Body of pancreas (tissue), 4 donors: ENCODE measurements around the gene CAPN8. TPM values are rescaled to one million over a fixed set of nuclear protein-coding genes. Genes with fewer than 3 reads are reported as not detected.
"Not testable (repeated sequence)": the region's sequence is repeated elsewhere in the genome, so short reads cannot be mapped to it uniquely, and the experiment has no call there.

Source experiments
- ATAC-seq: fragments of 150-250 bp; one replicate; pipeline ENCODE4 v1.9.1; 2016
- DNase-seq, 4 donors: peaks; one replicate each; pipeline ENCODE4 v3.0.0-alpha.2; 2019
- H3K27ac ChIP-seq, 4 donors: fragments of 200-600 bp; sonication (generic); 1 replicate in 3 of 4; 2 replicates in 1 of 4; pipeline versions ENCODE4 v1.5.1 to v1.6.1; 2016 to 2019; ENCODE audit warnings: mild to moderate bottlenecking in 1 of 4, mixed read lengths in 1 of 4, moderate library complexity in 1 of 4
- H3K27me3 ChIP-seq, 2 donors: fragments of 200-600 bp; sonication (generic); one replicate each; pipeline ENCODE4 v1.6.0; 2016; ENCODE audit warnings: mild to moderate bottlenecking in 1 of 2
- H3K36me3 ChIP-seq, 2 donors: fragments of 200-600 bp; sonication (generic); replicated peaks in 1 of 2; 2 replicates each; pipeline ENCODE4 v1.5.1; 2016; ENCODE audit warnings: low read depth in 2 of 2; ENCODE audit not compliant: insufficient read depth in 1 of 2
- H3K4me1 ChIP-seq: fragments of 200-600 bp; sonication (generic); one replicate; pipeline ENCODE4 v1.6.0; 2016
- H3K4me3 ChIP-seq, 2 donors: fragments of 200-600 bp; sonication (generic); 1 replicate in 1 of 2; 2 replicates in 1 of 2; pipeline ENCODE4 v1.5.1; 2016 to 2019
- H3K9me3 ChIP-seq, 3 donors: fragments of 200-600 bp; sonication (generic); 1 replicate in 2 of 3; 2 replicates in 1 of 3; pipeline ENCODE4 v1.5.1; 2016
- CTCF ChIP-seq, 7 experiments: fragments of 450-650 bp in 4 of 7; fragments of 200-600 bp in 3 of 7; sonication (generic) in 3 of 7; IDR thresholded peaks; one replicate each; pipeline ENCODE4 v1.5.1; 2016 to 2019; ENCODE audit warnings: antibody characterized with exemption in 7 of 7
- POLR2A ChIP-seq, 3 donors: fragments of 450-650 bp; IDR thresholded peaks; one replicate each; pipeline ENCODE4 v1.6.1; 2016; ENCODE audit warnings: antibody characterized with exemption in 3 of 3, mild to moderate bottlenecking in 2 of 3
- WGBS, 2 donors: methylation state at CpG; one replicate each; pipeline ENCODE4 v1.1.5; 2017; 5-methylcytosine and 5-hydroxymethylcytosine counted together
- intact Hi-C: fragments of 100-400 bp; cut with DNase I; formaldehyde crosslinking; loops from one replicate; pipeline ENCODE4 v1.15.1; 2023
- total RNA-seq, 2 donors: library from RNA; depleted of rRNA; stranded (reverse); fragments of >200 nt; gene quantifications; one replicate each; pipeline ENCODE4 v1.1.0, GENCODE V29; 2016

The CAPN8 gene
- total RNA-seq, 2 donors from 2014 or later = 43.1 TPM; not detected in 1

GRCh38 chr1:223521150-223521549 lies 144.4 kb downstream of the CAPN8 start:
- DNase-seq = no peak
- Histone ChIP-seq H3K9me3 (no peaks in the 10 kb centered on the region), H3K4me1 (no peaks in the 10 kb centered on the region), H3K27me3 (no peaks in the 10 kb centered on the region), H3K36me3 (no peaks in the 10 kb centered on the region), H3K4me3 (no peak overlapping the region), H3K27ac (no peak overlapping the region)
- intact Hi-C loops = no loop called here
- TF ChIP-seq POLR2A (IDR thresholded peaks at IDR 0.05) (no peak), CTCF (IDR thresholded peaks at IDR 0.05) (no peak)
- ATAC-seq = no peak
- 91 to 100% methylated on average over 2 of the region's 2 CpGs for WGBS, 2 donors

- ATAC-seq (no peak), DNase-seq (no peak)
- no peak overlapping the region for H3K27ac ChIP-seq
- no peaks in the 10 kb centered on the region for H3K27me3 ChIP-seq
- no peaks in the 10 kb centered on the region for H3K36me3 ChIP-seq
- no peak for TF ChIP-seq CTCF (IDR thresholded peaks at IDR 0.05)
- TF ChIP-seq POLR2A (IDR thresholded peaks at IDR 0.05) = no peak
- no peaks in the 10 kb centered on the region for H3K9me3 ChIP-seq
- H3K4me1 ChIP-seq = no peaks in the 10 kb centered on the region
- intact Hi-C loops = no loop called here
- H3K4me3 ChIP-seq = no peak overlapping the region
- 86 to 92% methylated on average over 4 of the region's 4 CpGs for WGBS, 2 donors
Measured at GRCh38 chr1:223520200-223520599, 145.3 kb downstream of the CAPN8 start.

- no peaks in the 10 kb centered on the region for H3K27me3 ChIP-seq
Measured at GRCh38 chr1:223519116-223519515, 146.4 kb downstream of the CAPN8 start.

GRCh38 chr1:223518553-223518952 lies 146.9 kb downstream of the CAPN8 start:
- DNase-seq, H3K4me3 ChIP-seq, H3K9me3 ChIP-seq, H3K27me3 ChIP-seq, intact Hi-C loops, ATAC-seq, H3K27ac ChIP-seq, H3K36me3 ChIP-seq, H3K4me1 ChIP-seq: not testable (repeated sequence)
- 61 to 78% methylated on average over 1 of the region's 1 CpG for WGBS, 2 donors

More at GRCh38 chr1:223519116-223519515, 146.4 kb downstream of the CAPN8 start:
- no peaks in the 10 kb centered on the region for H3K4me1 ChIP-seq
- WGBS, 2 donors = 86 to 97% methylated on average over 2 of the region's 2 CpGs
- H3K9me3 ChIP-seq = no peaks in the 10 kb centered on the region
- ATAC-seq (no peak), DNase-seq (no peak)
- intact Hi-C loops = no loop called here
- TF ChIP-seq POLR2A (IDR thresholded peaks at IDR 0.05) = no peak
- TF ChIP-seq CTCF (IDR thresholded peaks at IDR 0.05) = no peak
- H3K36me3 ChIP-seq = no peaks in the 10 kb centered on the region
- H3K27ac ChIP-seq = no peak overlapping the region
- H3K4me3 ChIP-seq = no peak overlapping the region

GRCh38 chr1:223515926-223516325 lies 149.6 kb downstream of the CAPN8 start:
- no peak overlapping the region for H3K4me3 ChIP-seq
- no peaks in the 10 kb centered on the region for H3K9me3 ChIP-seq
- TF ChIP-seq CTCF (IDR thresholded peaks at IDR 0.05) (no peak), POLR2A (IDR thresholded peaks at IDR 0.05) (no peak)
- no peaks in the 10 kb centered on the region for H3K4me1 ChIP-seq
- WGBS, 2 donors = 74% methylated on average over 5 to 7 of the region's 7 CpGs
- no peak overlapping the region for H3K27ac ChIP-seq
- intact Hi-C loops = no loop called here
- no peaks in the 10 kb centered on the region for H3K27me3 ChIP-seq
- no peak for ATAC-seq
- DNase-seq = no peak
- no peaks in the 10 kb centered on the region for H3K36me3 ChIP-seq
